Activated CD4-positive, alpha-beta T cell treated with anti-CD3 and anti-CD28 coated beads, Interleukin-2, amount 10 ng/mL, durations not matched to agents 24 days and 14 days (primary cell): ENCODE data around the gene OTUD3. TPM values are rescaled to one million over a fixed set of nuclear protein-coding genes. Genes with fewer than 3 reads are reported as not detected.

Experiments
- total RNA-seq: library from RNA; stranded (reverse); gene quantifications from 2 replicates; pipeline ENCODE4 v1.2.3, GENCODE V29; 2022

Gene OTUD3
- total RNA-seq, 1 donor from 2014 or later: 13.6 TPM

Other genes with a start within 250 kb of the OTUD3 start
- gene NBL1, start 238.1 kb upstream of the OTUD3 start, total RNA-seq: 51.7 and 54.1 TPM in 2 replicates
- gene HTR6, start 217.5 kb upstream of the OTUD3 start, total RNA-seq: not detected in 2 replicates
- 12.1 and 12.6 TPM in 2 replicates for gene TMCO4, start 82.5 kb upstream of the OTUD3 start, total RNA-seq
- not detected in 2 replicates for gene RNF186, start 67.1 kb upstream of the OTUD3 start, total RNA-seq
- gene PLA2G2E, start 41.2 kb downstream of the OTUD3 start, total RNA-seq: not detected in 2 replicates
- gene PLA2G2A, start 97.2 kb downstream of the OTUD3 start, total RNA-seq: not detected in 2 replicates
- gene PLA2G5, start 187.8 kb downstream of the OTUD3 start, total RNA-seq: not detected in 2 replicates
- gene PLA2G2D, start 237.1 kb downstream of the OTUD3 start, total RNA-seq: not detected in 2 replicates